Stromal cell of bone marrow (primary cell): ENCODE measurements around the gene RMI2.

Source experiments
- DNase-seq: peaks from one replicate; pipeline ENCODE4 v3.0.0-alpha.2; 2012; ENCODE audit warnings: low read depth

Gene RMI2

DNA sequence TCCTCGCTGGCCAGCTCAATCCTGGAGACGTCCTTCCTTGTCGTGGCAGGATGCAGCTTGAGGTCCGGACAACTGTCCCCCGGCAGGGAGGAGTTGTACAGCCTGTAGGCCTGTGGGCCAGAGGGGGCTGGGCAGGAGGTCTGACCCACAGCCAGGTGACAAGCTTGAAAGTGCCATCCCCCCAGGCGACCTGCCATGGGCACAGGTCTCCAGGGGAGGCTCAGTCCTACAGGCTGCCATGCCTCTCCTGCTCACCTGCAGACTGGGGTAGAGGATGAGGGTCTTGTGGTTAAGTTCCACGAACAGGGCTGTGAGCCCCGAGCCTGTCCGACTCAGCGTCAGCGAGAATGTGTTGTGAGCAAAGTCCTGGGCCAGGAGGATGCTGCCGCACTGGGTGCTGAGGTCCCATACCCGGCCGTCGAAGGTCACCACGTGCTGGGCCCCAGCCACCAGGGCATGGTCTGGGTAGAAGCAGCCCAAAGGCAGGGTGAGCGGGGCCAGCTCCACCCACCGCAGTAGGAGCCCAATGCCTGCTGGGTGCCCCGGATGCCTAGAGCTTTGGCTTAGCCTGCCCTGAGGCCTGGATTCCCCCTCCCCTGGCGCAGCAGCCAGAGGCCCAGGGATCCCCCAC, 39.8 kb downstream of the RMI2 start:
- DNase-seq = no peak

DNA sequence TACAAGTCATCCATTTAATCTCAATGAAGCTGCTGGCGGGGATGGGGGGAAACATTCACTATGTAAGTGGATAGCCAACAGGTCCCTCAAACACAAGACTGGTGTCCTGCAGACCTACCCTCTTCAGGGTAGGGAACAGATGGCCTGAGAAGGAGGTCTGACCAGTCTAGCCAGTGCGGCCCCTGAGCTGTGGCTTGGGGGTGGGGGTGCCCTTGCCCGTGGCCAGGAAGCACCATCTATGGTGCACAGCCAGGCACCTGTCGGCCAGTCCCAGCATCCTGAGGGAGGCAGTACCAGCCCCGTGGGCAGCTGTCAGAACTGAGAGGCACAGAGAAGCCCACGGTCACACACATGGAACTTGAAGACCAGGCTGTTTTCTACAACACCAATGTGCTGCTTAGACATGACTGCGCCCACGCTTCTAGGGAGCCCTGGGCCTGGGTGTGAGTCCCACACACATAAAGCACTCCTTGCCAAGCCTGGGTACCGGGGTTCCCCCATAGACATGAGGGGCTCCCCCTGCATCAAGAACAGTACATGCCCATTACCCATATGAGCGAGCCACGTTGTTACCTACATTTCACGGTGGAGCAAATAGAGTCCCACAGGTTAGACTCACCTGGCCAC, 40.9 kb downstream of the RMI2 start:
- DNase-seq = no peak

DNA sequence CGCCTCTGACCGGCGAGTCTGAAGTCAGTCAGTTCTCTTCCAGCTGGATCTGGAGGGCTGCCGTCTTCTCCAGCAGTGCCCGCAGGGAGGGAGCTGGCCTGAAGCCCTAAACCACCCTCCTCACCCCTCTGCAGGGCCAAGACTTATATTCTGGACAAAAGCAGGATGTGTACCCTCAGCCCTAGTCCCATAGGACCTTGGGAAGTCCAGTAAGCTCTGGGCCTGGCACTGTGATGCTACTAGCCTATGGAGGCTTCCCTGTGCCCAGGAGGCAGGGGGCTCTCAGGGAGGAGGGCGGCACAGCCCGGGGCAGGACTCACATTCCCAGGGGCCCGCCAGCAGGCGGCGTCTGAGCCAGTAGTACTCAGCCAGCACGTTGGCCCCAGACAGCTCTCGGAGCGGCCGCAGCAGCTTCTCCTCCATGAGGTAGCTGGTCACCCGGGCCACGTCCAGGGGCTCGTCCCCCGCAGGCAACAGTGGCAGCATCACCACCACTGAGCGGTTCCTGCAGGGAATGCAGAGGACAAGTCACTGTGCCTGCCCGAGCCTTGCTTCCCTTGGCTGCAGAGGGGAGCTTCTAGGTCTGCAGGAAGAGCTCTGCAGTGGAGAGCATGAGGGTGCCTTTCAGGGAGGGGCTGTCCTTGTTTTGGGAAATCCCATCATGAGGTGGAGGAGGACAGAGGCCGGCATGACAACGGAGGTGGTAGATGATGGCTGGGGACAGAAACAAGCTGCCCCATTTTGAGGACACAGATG, 41.7 kb downstream of the RMI2 start:
- peak; percentile 19 for DNase-seq

DNA sequence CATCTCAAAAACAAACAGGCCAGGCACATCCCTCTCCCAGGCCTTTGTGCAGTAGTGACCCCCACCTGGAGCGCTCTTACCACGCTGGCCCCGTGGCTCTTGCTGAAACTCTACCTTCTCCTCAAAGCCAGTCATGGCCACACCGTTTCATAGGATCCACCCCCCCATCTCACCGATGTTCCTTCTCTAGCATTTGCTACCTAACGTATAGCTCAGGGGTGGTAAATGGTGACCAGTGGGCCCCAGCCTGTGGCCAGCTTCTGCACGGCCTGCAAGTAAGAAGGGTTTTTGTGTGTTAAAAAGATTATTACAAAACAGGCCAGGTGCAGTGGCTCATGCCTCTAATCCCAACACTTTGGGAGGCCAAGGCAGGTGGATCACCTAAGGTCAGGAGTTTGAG, 43.8 kb downstream of the RMI2 start:
- DNase-seq = no peak

DNA sequence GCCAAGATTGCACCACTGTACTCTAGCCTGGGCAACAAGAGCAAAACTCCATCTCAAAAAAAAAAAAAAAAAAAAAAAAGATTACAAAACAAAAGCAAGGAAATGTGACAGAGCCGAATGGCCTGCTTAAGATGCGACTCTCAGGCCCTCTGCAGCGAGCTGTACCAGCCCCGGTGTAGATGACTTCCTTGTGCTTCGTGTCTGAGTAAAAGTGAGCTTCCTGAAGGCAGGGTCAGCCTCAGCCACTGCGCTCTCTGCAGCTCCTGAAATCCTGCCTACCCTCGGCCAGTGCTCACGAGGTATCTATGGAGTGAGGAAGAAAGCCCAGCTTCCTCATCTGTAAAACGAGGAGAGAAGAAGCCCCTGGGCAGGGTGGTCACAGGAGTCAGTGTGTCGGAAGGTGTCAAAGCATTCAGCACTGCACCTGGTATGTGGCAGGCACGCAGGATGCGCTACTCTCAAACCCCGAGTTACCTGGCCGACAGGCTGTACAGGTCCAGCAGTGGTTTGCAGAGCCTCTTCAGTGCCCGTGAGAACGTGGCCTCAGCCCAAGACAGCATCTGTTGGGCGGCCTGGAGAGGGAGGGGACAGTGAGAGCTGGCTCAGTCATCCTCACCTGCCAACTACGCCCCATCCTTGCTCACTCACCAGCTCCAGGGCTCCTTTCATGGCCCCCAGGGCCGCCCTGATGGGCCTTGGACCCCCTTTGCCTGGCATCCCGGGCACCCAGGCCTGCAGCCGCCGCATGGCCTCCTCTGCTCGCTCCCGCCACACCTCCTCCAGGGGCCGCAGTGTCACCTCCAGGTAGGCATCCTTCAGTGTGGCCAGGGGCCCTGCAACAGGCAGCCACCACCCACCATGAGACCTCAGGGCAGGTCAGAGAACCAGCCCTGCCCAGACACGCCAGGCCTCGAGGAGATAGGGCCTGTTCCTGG, 44.6 kb downstream of the RMI2 start:
- no peak for DNase-seq

DNA sequence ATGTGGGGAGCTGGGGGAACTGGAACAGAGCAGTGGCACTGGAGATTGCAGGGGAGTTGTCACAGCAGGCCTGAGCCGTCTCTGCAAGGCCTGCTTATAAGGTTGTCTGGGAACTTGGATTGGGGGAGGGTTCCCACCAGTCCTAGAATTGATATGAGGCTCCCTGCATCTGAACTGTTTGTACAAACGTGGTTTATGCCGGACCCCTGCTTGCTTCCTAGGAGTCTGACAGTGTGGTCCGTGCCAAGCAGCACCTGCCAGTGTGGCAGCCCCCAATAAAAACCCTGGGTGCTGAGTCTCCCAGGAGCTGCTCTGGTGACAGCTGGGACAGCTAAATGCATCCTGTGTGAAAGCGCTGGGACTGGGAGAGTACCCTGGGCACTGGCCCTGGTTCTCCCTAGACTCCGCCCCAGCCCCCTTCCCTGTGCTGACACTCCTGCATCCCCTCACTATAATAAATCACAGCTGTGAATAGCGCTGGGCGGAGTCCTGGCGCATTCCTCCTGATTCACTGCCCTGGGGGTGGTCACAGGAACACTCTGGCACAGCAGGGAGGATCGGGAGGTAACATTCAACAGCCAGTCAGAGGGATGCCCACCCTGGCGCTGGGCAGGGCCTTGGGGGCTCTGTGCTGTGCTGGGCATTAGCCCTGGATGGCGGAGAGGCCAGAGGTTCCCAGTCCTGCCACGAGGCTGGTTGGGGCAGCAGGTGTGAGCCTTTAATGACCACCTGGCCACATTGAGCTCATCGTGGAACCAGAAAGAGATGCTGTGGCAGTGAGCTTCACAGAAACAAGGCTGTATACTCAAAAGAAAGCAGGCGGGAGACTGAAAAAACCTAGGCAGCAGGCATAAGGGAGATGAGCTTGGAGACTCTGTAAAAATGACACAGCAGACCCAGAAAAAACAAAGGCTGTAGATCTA, 45.6 kb downstream of the RMI2 start:
- DNase-seq = no peak

DNA sequence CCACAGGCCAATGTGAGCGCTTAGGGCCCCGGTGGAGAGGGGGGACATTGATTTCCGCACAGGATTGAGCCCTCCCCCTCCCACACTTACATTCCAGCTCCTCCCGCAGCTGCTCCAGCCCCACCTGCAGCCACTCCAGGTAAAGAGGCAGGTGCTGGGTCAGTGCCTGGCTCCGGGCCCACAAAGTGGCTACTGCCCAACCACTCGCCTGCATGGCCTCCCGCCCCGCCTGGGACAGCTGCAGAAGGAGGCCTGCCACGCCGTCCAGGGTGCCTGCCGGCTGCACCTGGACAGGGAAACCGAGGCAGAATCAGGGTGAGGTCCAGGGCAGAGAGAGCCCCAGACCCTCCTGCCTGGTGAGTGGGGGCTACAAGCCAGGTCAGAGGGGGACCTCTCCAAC, 46.3 kb downstream of the RMI2 start:
- no peak for DNase-seq

DNA sequence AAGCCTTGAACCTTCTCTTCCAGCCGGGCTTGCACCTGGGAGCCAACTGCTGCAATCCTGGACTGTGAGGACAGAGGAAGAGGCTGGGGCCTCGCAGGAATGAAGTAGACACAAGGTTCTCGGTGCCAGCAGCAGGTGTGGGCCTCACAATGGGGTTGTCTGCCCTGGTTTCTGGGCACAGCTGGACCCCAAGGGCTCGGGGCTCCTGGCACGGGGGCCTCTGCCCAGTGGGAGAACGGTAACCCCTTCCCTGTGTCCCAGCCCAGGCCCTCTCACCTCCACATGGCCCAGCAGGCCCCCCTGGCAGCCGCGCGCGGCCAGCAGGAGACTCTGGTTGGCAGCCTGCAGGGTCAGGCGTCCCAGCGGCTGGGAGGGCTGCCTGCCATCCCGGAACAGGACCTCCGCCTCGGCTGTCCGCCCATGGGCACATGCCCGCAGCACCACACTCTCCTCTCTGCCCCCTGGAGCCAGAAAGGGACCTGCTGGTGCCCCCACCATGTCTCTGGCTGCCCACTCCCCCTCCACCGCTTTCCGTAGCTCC, 46.9 kb downstream of the RMI2 start:
- no peak for DNase-seq

DNA sequence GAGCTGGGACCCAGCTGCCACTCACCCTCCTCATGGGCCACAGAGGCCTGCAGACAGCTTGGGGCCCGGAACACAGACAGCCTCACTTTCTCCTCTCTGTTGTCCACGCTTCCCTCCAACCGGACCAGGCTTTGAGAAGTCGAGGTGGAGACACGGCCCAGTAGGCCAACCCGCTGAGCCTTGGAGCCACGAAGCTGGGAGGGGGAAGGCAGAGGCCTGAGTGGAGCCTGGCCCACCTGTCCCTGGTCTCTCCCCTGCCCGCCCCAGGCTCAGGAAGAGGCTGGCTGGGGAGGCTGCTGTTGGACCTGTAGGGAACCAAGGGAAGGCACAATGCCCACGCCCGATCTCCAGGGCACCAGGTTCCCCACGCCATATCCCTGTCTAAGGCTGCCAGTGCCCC, 48.1 kb downstream of the RMI2 start:
- DNase-seq = no peak

DNA sequence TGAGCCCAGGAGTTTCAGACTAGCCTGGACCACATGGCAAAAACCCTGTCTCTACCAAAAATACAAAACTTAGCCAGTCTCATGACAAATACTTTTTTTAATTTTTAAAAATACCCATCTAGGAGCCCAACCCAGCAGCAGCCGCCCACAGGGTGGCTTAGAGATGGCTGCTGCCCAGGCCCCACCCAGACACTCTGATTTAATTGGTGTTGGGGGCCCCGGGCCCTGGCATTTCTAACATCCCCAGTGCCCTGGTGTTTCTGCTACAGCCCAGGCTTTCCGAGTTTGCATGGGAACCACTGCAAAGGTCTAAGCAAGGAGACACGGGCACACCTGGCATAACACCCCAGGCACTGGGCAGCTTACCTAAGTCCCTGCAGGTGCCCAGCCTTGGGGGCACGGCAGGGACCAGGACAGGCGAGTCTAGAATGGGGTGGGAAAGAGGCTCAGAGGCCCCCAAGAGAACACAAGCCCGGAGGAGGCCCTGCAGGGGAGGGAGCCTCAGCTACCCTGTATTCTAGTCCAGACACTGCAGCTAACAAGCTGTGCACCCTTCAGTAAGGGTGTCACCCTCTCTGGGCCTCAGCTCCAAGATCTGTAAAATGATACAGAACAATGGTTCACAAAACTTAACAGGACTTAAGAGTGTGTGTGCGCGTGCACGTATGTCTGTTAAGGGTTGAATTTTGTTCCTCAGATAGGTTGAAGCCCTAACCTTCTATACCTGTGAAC, 48.8 kb downstream of the RMI2 start:
- no peak for DNase-seq

DNA sequence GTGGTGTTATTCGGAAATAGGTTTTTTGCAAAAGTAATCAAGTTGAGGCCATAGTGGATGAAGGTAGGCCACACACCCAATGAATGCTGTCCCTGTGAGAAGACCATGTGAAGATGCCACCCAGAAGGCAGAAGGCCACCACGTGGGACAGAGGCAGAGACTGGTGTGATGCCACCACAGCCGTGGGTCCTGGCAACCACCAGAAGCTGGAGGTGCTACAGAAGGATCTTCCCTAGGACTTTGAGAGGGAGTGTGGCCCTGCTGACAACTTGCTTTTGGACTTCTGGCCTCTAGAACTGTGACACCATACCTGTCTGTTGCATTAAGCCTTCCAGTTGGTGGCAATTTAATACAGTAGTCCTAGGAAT, 49.3 kb downstream of the RMI2 start:
- no peak for DNase-seq

DNA sequence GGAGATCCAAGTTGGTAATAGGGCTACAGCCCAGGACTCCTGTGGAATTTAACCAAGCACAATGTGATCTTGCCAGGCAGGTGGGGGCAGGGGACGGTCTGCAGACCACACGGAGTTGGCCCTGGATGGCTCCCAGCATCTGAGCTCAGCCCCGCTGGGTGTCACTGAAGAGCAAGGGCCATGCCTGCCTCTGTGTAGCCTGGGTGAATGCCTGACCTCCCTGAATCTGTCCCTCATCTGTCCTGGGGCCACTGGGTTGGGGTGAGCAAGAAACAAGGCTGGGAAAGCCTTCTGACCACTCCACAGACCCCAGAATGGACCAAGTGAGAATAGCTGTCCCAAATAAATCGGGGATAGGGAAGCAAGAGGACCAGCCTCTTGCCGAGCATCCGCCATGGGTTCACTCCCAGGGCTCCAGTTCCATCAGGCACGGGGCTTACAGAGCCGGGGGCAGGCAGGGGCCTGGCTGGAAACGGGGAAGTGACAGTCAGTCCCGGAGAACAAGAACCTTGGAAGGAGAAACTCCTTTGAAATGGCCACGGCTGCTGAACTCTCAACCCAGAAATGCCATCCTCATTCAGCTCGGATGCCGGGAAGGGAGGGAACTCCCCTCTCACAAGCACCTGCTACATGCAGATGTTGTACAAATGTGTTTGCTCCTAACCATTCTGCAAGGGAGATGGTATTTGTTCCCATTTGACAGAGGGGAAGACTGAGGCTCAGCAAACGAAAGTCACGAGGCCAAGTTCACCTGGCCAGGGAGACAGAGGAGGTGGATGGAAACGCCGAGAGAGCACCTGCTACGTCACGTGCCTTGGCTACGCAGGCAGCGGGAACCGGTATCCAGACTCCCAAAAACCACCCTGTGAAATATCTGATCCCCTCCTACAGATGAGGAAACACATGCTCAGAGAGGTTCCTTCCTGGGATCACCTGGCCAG, 50.0 kb downstream of the RMI2 start:
- no peak for DNase-seq

DNA sequence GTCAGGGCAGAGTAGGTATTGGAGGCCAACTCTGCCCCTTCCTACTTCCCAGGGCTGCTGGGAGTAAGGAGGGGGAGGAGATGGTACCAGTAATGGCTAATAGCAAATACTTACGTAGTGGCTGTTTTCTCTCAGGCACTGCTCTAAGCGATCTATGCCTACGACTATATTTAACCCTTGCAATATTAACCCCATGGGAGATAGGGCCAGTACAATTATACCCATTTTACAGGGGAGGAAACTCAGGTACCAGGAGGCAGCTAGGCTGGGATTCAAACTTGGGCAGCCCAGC, 50.6 kb downstream of the RMI2 start:
- DNase-seq = no peak

DNA sequence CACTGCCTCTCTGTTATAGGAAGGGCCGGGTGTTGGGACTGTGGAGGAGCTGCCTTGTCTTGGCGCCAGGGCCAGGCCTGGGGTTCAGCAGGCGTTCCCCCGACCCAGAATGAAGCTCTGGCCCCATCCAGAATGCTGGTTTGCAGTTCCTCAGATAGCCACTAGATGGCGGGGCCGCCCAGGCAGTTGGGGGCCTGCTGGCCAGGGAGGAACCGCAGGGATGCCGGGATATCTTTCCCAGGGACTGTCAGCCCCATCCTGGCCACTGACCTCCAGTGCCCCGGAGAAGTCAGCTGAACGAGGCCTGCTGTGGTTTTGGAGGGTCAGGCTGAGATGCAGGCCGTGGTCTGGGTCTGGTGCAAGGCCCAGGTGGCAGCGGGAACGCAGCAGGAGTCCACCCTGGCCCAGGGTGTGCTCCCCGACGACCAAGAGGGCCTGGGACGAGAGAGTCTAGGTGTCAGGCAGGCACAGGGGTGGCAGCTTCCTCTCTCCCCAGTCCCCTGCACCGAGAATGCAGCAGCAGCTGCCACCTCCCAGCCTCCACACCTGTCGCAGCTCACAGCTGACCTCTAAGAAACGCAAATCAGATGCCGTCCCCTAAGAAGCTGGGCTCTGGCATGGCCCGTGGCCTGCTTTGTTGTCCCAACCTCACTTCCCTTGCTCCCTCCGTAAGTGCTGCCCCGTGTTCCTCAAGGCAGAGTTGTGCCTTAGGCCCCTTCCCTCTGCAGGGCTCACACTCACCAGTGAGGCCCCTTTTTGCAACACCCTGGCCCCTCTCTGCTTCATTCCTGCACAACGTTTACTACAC, 51.2 kb downstream of the RMI2 start:
- peak; percentile 31 for DNase-seq

DNA sequence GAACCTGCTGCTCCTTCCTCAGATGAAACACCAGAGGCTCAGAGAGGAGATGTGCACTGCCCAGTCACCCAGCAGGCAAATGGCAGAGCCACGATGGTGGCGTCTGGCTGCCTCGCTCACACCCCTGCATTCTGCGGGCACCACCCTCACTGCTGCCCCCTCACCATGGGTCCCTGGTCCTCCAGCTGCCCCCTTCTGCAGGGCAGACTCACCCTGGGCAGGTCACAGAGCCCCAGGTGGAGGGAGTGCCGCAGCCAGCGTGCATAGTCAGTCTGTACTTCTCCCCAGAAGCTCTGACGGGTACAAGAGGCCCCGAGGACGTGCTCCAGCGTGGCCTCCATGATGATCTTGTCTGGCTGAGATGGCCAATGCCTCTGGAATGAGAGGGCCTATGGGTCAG, 52.9 kb downstream of the RMI2 start:
- DNase-seq = no peak

DNA sequence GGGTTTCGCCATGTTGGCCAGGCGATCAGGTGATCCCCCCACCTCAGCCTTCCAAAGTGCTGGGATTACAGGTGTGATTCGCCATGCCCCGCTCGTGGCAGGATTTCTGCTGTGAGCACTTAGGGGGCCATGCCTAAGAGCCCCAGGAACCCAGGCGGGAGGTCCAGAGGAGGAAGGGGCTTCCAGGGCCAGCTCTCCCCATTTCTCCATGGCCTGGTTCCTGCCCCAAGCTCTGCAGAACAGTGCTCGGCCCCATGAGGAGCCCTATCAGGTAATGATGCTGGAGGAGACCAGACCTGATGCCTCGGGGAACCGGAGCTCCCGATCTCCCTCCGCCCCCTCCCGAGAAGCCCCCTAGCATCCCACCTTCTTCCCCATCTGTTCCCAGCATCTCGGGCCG, 53.6 kb downstream of the RMI2 start:
- DNase-seq = no peak

DNA sequence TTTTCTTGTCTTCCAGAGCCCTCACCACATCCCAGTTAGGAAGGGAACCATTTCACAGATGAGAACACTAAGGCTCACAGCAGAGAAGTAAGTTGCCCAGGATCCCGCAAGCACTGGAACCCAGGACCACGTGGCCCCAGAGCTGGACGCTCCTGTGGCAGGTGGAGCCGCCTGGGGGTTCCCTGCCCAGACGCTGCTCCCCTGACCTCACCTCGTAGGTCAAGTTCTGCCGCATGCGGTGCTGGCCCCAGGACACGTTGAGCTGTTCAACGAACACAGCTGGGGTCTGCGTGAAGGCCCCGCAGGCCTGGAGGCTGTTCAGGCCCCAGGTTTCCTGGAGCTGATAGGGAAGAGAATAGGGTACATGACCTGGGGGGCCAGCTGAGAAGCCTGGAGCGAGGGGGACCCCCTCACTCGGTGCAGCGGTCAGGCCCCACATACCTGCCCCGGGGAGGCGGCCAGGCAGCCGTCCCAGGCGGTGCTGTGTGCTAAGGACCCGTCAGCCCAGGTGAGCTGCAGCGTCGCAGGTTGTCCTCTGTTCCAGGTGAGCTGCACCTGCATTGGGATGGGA, 54.1 kb downstream of the RMI2 start:
- DNase-seq = no peak

DNA sequence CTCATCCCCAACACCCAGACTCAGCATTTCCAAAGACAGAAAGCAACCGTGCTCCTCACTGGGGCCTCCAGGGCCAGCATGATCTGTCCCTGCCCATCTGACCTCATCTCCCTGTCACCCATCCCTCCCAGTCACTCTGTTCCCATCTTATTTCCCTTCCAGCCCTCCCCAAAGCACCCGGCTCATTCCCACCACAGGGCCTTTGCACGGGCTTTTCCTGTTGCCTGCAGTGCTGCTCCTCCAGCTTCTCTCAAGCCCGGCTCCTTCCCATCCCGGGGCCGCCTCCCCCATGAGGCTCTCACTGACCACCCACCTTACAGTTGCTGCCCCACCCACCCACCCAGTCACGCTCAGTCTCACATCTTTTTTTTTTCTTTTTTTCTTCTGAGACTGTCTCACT, 54.8 kb downstream of the RMI2 start:
- no peak for DNase-seq
